Cerebellar nuclear complex (tissue), 1 donor: ENCODE data around the gene KIAA1549.
"Not testable (repeated sequence)": the region's sequence is repeated elsewhere in the genome, so short reads cannot be mapped to it uniquely, and the experiment has no call there.

Source experiments
- DNase-seq, 2 experiments: peaks; one replicate each; lab custom pipeline; 2025; lab: John Stamatoyannopoulos, UW

The KIAA1549 gene

GRCh38 chr7:138849701-138850100 lies 131.5 kb downstream of the KIAA1549 start:
- DNase-seq: no peak

GRCh38 chr7:138848056-138848980 lies 132.9 kb downstream of the KIAA1549 start:
- DNase-seq: no peak

- DNase-seq: no peak
Measured at GRCh38 chr7:138845711-138846110, 135.5 kb downstream of the KIAA1549 start.

- DNase-seq: no peak
Measured at GRCh38 chr7:138843632-138844580, 137.3 kb downstream of the KIAA1549 start.

- DNase-seq: no peak
Measured at GRCh38 chr7:138842111-138842510, 139.1 kb downstream of the KIAA1549 start.

GRCh38 chr7:138838166-138838565 lies 143.0 kb downstream of the KIAA1549 start:
- no peak for DNase-seq

- no peak for DNase-seq
Measured at GRCh38 chr7:138837627-138838026, 143.6 kb downstream of the KIAA1549 start.

GRCh38 chr7:138835087-138835486 lies 146.1 kb downstream of the KIAA1549 start:
- DNase-seq: no peak

- no peak for DNase-seq
Measured at GRCh38 chr7:138834583-138834982, 146.6 kb downstream of the KIAA1549 start.

- DNase-seq: no peak
Measured at GRCh38 chr7:138833596-138833995, 147.6 kb downstream of the KIAA1549 start.

- no peak for DNase-seq
Measured at GRCh38 chr7:138832966-138833365, 148.2 kb downstream of the KIAA1549 start.

- no peak for DNase-seq
Measured at GRCh38 chr7:138829335-138829734, 151.9 kb downstream of the KIAA1549 start.

- DNase-seq: no peak
Measured at GRCh38 chr7:138828302-138828701, 152.9 kb downstream of the KIAA1549 start.

- DNase-seq: no peak
Measured at GRCh38 chr7:138825049-138825721, 156.0 kb downstream of the KIAA1549 start.

- no peak for DNase-seq
Measured at GRCh38 chr7:138822867-138823535, 158.2 kb downstream of the KIAA1549 start.

- no peak for DNase-seq
Measured at GRCh38 chr7:138821912-138822311, 159.3 kb downstream of the KIAA1549 start.

GRCh38 chr7:138819625-138820024 lies 161.6 kb downstream of the KIAA1549 start:
- no peak for DNase-seq

- no peak for DNase-seq
Measured at GRCh38 chr7:138816650-138817049, 164.5 kb downstream of the KIAA1549 start.

- DNase-seq: no peak
Measured at GRCh38 chr7:138814816-138815332, 166.3 kb downstream of the KIAA1549 start.

GRCh38 chr7:138813945-138814344 lies 167.2 kb downstream of the KIAA1549 start:
- DNase-seq: no peak

GRCh38 chr7:138811327-138811726 lies 169.9 kb downstream of the KIAA1549 start:
- not testable (repeated sequence) for DNase-seq
